ENCODE results near the gene OR4B1. TPM values are rescaled to one million over a fixed set of nuclear protein-coding genes. Genes with fewer than 3 reads are reported as not detected.
A peak's percentile ranks its signal among the peaks of the same experiment; 100 is the strongest.

Gene OR4B1
- total RNA-seq, 1 experiment from 2014 or later = not detected

- Histone ChIP-seq H3K4me1 (ENCODE audit: insufficient read depth, low read length, poor library complexity, severe bottlenecking) (no peaks in the 10 kb centered on the region), H3K9me3 (ENCODE audit: low read depth, low read length, poor library complexity, severe bottlenecking) (no peaks in the 10 kb centered on the region), H3K36me3 (ENCODE audit: insufficient read depth, low read length, poor library complexity, severe bottlenecking) (no peaks in the 10 kb centered on the region), H3K27me3 (replicated peaks; ENCODE audit: insufficient read depth, low read depth, low read length, poor library complexity) (no peaks in the 10 kb centered on the region), H3K4me3 (ENCODE audit: low read depth, low read length, poor library complexity, severe bottlenecking) (no peak overlapping the region), H3K27ac (ENCODE audit: low read depth, low read length, poor library complexity, severe bottlenecking) (no peak overlapping the region)
- no peak for TF ChIP-seq EZH2 (IDR thresholded peaks at IDR 0.05; ENCODE audit: borderline replicate concordance, low read depth, low read length, poor library complexity, severe bottlenecking)
- no peak for TF ChIP-seq CTCF (conservative IDR thresholded peaks at IDR 0.05; ENCODE audit: low read depth, low read length)
- no TSS peak for BruUV-seq (replicated peaks)
- no peak for DNase-seq (ENCODE audit: low spot score)
- intact Hi-C loops (cut with micrococcal nuclease; ENCODE audit: unreplicated experiment) = no loop called here
- POLR2A ChIA-PET (ENCODE audit: low non-redundant PET) = no interaction called here
- CTCF ChIA-PET = no interaction called here
Measured at GRCh38 chr11:48169259-48169658, 47.4 kb upstream of the OR4B1 start.

GRCh38 chr11:48169717-48170116, 46.9 kb upstream of the OR4B1 start:
- CTCF ChIA-PET = no interaction called here
- Histone ChIP-seq H3K27ac (ENCODE audit: low read depth, low read length, poor library complexity, severe bottlenecking) (no peak overlapping the region), H3K4me1 (ENCODE audit: insufficient read depth, low read length, poor library complexity, severe bottlenecking) (no peaks in the 10 kb centered on the region), H3K27me3 (replicated peaks; ENCODE audit: insufficient read depth, low read depth, low read length, poor library complexity) (no peaks in the 10 kb centered on the region), H3K4me3 (ENCODE audit: low read depth, low read length, poor library complexity, severe bottlenecking) (no peak overlapping the region), H3K36me3 (ENCODE audit: insufficient read depth, low read length, poor library complexity, severe bottlenecking) (no peaks in the 10 kb centered on the region), H3K9me3 (ENCODE audit: low read depth, low read length, poor library complexity, severe bottlenecking) (no peaks in the 10 kb centered on the region)
- TF ChIP-seq CTCF (conservative IDR thresholded peaks at IDR 0.05; ENCODE audit: low read depth, low read length) = no peak
- no peak for TF ChIP-seq EZH2 (IDR thresholded peaks at IDR 0.05; ENCODE audit: borderline replicate concordance, low read depth, low read length, poor library complexity, severe bottlenecking)
- intact Hi-C loops (cut with micrococcal nuclease; ENCODE audit: unreplicated experiment) = loop anchor here (5.0 to 10.0 kb wide), 6 partner anchors 345 to 1828 kb away; no protein-coding TSS in a partner anchor
- DNase-seq (ENCODE audit: low spot score) = no peak
- BruUV-seq (replicated peaks) = no TSS peak
- POLR2A ChIA-PET (ENCODE audit: low non-redundant PET) = no interaction called here

GRCh38 chr11:48170241-48171233, 46.1 kb upstream of the OR4B1 start:
- DNase-seq (ENCODE audit: low spot score) = peak; percentile 49
- intact Hi-C loops (cut with micrococcal nuclease; ENCODE audit: unreplicated experiment) = loop anchor here (5.0 to 10.0 kb wide), 6 partner anchors 344 to 1827 kb away; no protein-coding TSS in a partner anchor
- Histone ChIP-seq H3K9me3 (ENCODE audit: low read depth, low read length, poor library complexity, severe bottlenecking) (no peaks in the 10 kb centered on the region), H3K4me3 (ENCODE audit: low read depth, low read length, poor library complexity, severe bottlenecking) (no peak overlapping the region), H3K4me1 (ENCODE audit: insufficient read depth, low read length, poor library complexity, severe bottlenecking) (no peaks in the 10 kb centered on the region), H3K27me3 (replicated peaks; ENCODE audit: insufficient read depth, low read depth, low read length, poor library complexity) (no peaks in the 10 kb centered on the region), H3K36me3 (ENCODE audit: insufficient read depth, low read length, poor library complexity, severe bottlenecking) (no peaks in the 10 kb centered on the region), H3K27ac (ENCODE audit: low read depth, low read length, poor library complexity, severe bottlenecking) (no peak overlapping the region)
- ChIA-PET CTCF (interaction anchor here (0.7 kb wide), 1 partner anchor 221 kb away, joined by 6 read pairs; no protein-coding TSS in a partner anchor), POLR2A (ENCODE audit: low non-redundant PET) (no interaction called here)
- no TSS peak for BruUV-seq (replicated peaks)
- TF ChIP-seq EZH2 (IDR thresholded peaks at IDR 0.05; ENCODE audit: borderline replicate concordance, low read depth, low read length, poor library complexity, severe bottlenecking) (no peak), CTCF (conservative IDR thresholded peaks at IDR 0.05; ENCODE audit: low read depth, low read length) (no peak)
